H1 (cell line): ENCODE measurements around the gene SNU13. TPM values are rescaled to one million over a fixed set of nuclear protein-coding genes. Genes with fewer than 3 reads are reported as not detected.

Experiments used
- BCL11A ChIP-seq, 2 experiments: IDR thresholded peaks; one replicate each; pipeline ENCODE4 v1.6.1; 2011; ENCODE audit warnings: low read depth in 2 of 2, low read length in 2 of 2, mild to moderate bottlenecking in 2 of 2
- CBX5 ChIP-seq: fragments of 300-800, 300-1000 bp; sonication (generic); IDR thresholded peaks from 2 replicates; pipeline ENCODE4 v1.7.1; 2016; ENCODE audit warnings: antibody characterized with exemption, low read length, low read depth
- HDAC2 ChIP-seq, 2 experiments: fragments of 300-600 bp in 1 of 2; sonication (generic) in 1 of 2; IDR thresholded peaks; 2 replicates each; pipeline ENCODE4 v1.6.1; 2011 to 2012; ENCODE audit warnings: low read depth in 2 of 2, low read length in 2 of 2, mild to moderate bottlenecking in 2 of 2, moderate library complexity in 2 of 2, borderline replicate concordance in 1 of 2, inconsistent platforms in 1 of 2
- JUN ChIP-seq: IDR thresholded peaks from 2 replicates; pipeline ENCODE4 v1.6.1; 2011; ENCODE audit warnings: low read depth, mild to moderate bottlenecking, improper control_type of control experiment, low read length
- KDM1A ChIP-seq: fragments of 200-600, 300-600 bp; sonication (generic); IDR thresholded peaks from 2 replicates; pipeline ENCODE4 v1.7.1; 2016; ENCODE audit warnings: mild to moderate bottlenecking, low read length, borderline replicate concordance
- POLR2AphosphoS5 ChIP-seq: IDR thresholded peaks from 2 replicates; pipeline ENCODE4 v1.6.1; 2011; ENCODE audit warnings: low read depth, low read length
- RAD21 ChIP-seq, 2 experiments: IDR thresholded peaks in 1 of 2; conservative IDR thresholded peaks in 1 of 2; 2 replicates each; pipeline ENCODE4 v1.6.1; 2011; ENCODE audit warnings: low read depth in 2 of 2, low read length in 2 of 2, improper control_type of control experiment in 1 of 2, inconsistent platforms in 1 of 2, mild to moderate bottlenecking in 1 of 2, moderate library complexity in 1 of 2
- TAF1 ChIP-seq: IDR thresholded peaks from 2 replicates; pipeline ENCODE4 v1.6.1; 2011; ENCODE audit warnings: mild to moderate bottlenecking, low read depth, low read length
- YY1 ChIP-seq: IDR thresholded peaks from 2 replicates; pipeline ENCODE4 v1.6.1; 2011; ENCODE audit warnings: low read depth, mild to moderate bottlenecking, low read length
- polyA plus RNA-seq, 7 experiments: library from polyadenylated mRNA; depleted of rRNA in 3 of 7; stranded (reverse) in 5 of 7; unstranded in 2 of 7; fragments of >200 nt in 5 of 7; fragments of 200-250 nt in 2 of 7; gene quantifications; 1 replicate in 5 of 7; 2 replicates in 1 of 7; 4 replicates in 1 of 7; pipeline versions ENCODE4 v1.2.1 to v1.2.3, GENCODE V29; 2011 to 2013; ENCODE audit warnings: missing spikeins in 2 of 7, mixed read lengths in 2 of 7
- total RNA-seq: library from RNA; stranded (reverse); fragmentation: NEBNext Ultra II Directional; extraction: Animal tissue kit (Norgen Biotek cat#: 25700); gene quantifications from 2 replicates; pipeline ENCODE4 v1.2.1, GENCODE V29; 2021
- TF ChIP-seq, protein P1 (sequence below): IDR thresholded peaks from 2 replicates; pipeline ENCODE4 v1.6.1; 2012; ENCODE audit warnings: inconsistent platforms

The SNU13 gene
- total and polyA plus RNA-seq, 2 of the 8 experiments (the other 6 are each of a cell fraction or from before 2014, with no cell fraction given) = 241 to 281 TPM

DNA sequence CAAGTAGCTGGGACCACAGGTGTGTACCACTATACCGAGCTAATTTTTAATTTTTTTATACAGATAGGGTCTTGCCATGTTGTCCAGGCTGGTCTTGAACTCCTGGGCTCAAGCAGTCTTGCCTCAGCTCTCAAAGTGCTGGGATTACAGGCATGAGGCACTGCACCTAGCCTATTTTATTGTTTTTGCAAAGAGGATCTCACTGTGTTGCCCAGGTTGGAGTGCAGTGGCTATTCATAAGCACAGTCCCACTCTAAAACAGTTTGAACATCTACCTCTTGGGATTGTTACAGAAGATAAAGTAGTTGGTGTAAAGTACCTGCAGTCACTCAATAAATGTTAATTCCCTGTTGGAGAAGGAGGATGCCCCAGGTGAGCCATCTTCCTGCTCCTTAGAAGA is 38.4 kb downstream of the SNU13 start (continued):
- TF ChIP-seq HDAC2 (IDR thresholded peaks at IDR 0.05; ENCODE audit: borderline replicate concordance in 1 of 2, low read depth in 2 of 2, low read length in 2 of 2) (no peak), JUN (no peak), POLR2AphosphoS5 (no peak), KDM1A (no peak), CBX5 (no peak), RAD21 (IDR thresholded peaks at IDR 0.05 in 1 of 2, conservative IDR thresholded peaks at IDR 0.05 in 1 of 2; ENCODE audit: low read depth in 2 of 2, low read length in 2 of 2) (no peak), YY1 (no peak), TAF1 (no peak), BCL11A (IDR thresholded peaks at IDR 0.05; ENCODE audit: low read depth in 2 of 2, low read length in 2 of 2) (no peak)
- TF ChIP-seq, protein P1, sequence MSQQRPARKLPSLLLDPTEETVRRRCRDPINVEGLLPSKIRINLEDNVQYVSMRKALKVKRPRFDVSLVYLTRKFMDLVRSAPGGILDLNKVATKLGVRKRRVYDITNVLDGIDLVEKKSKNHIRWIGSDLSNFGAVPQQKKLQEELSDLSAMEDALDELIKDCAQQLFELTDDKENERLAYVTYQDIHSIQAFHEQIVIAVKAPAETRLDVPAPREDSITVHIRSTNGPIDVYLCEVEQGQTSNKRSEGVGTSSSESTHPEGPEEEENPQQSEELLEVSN = no peak
- TF ChIP-seq, all 59 proteins: peak for 0
